ENCODE measurements around the gene CDSN.

CDSN gene

GRCh38 chr6:31115941-31116560, 4.2 kb downstream of the CDSN start:
- TF ChIP-seq SIN3A (IDR thresholded peaks at IDR 0.05; ENCODE audit: borderline replicate concordance, insufficient read depth, low read length) (no peak), TAF1 (IDR thresholded peaks at IDR 0.05; ENCODE audit: borderline replicate concordance, insufficient read depth, low read length) (no peak), POLR2AphosphoS5 (IDR thresholded peaks at IDR 0.05; ENCODE audit: low read depth, low read length) (no peak), FOXP2 (optimal IDR thresholded peaks at IDR 0.05; ENCODE audit: borderline replicate concordance, extremely low read depth, extremely low read length, insufficient read depth) (no peak), REST (IDR thresholded peaks at IDR 0.05; ENCODE audit: insufficient read depth in 1 of 2, low read depth in 2 of 2, low read length in 2 of 2) (no peak)

- no peak for TF ChIP-seq FOXP2 (optimal IDR thresholded peaks at IDR 0.05; ENCODE audit: borderline replicate concordance, extremely low read depth, extremely low read length, insufficient read depth)
- no peak for TF ChIP-seq TAF1 (IDR thresholded peaks at IDR 0.05; ENCODE audit: borderline replicate concordance, insufficient read depth, low read length)
- TF ChIP-seq POLR2AphosphoS5 (IDR thresholded peaks at IDR 0.05; ENCODE audit: low read depth, low read length), result no peak
- no peak for TF ChIP-seq SIN3A (IDR thresholded peaks at IDR 0.05; ENCODE audit: borderline replicate concordance, insufficient read depth, low read length)
- TF ChIP-seq REST (IDR thresholded peaks at IDR 0.05; ENCODE audit: insufficient read depth in 1 of 2, low read depth in 2 of 2, low read length in 2 of 2), result no peak
Measured at GRCh38 chr6:31114970-31115849, 5.0 kb downstream of the CDSN start.

- TF ChIP-seq SIN3A (IDR thresholded peaks at IDR 0.05; ENCODE audit: borderline replicate concordance, insufficient read depth, low read length) (0 out of 2 replicates have a peak, but pooled peaks have one; percentile 8), TAF1 (IDR thresholded peaks at IDR 0.05; ENCODE audit: borderline replicate concordance, insufficient read depth, low read length) (no peak)
Measured at GRCh38 chr6:31114541-31114878, 5.7 kb downstream of the CDSN start, which contains the start of gene PSORS1C1. Gene PSORS1C1, plus strand, starts transcription at chr6:31114800. Its CDS starts 14,833 bp downstream, at chr6:31129633.

- TF ChIP-seq SIN3A (IDR thresholded peaks at IDR 0.05; ENCODE audit: borderline replicate concordance, insufficient read depth, low read length) (no peak), TAF1 (IDR thresholded peaks at IDR 0.05; ENCODE audit: borderline replicate concordance, insufficient read depth, low read length) (no peak), POLR2AphosphoS5 (IDR thresholded peaks at IDR 0.05; ENCODE audit: low read depth, low read length) (no peak; the same call in 1 of the 2 replicates), REST (IDR thresholded peaks at IDR 0.05; ENCODE audit: insufficient read depth in 1 of 2, low read depth in 2 of 2, low read length in 2 of 2) (no peak), FOXP2 (optimal IDR thresholded peaks at IDR 0.05; ENCODE audit: borderline replicate concordance, extremely low read depth, extremely low read length, insufficient read depth) (no peak)
Measured at GRCh38 chr6:31113861-31114540, 6.2 kb downstream of the CDSN start.

- TF ChIP-seq POLR2AphosphoS5 (IDR thresholded peaks at IDR 0.05; ENCODE audit: low read depth, low read length) (no peak), FOXP2 (optimal IDR thresholded peaks at IDR 0.05; ENCODE audit: borderline replicate concordance, extremely low read depth, extremely low read length, insufficient read depth) (no peak), SIN3A (IDR thresholded peaks at IDR 0.05; ENCODE audit: borderline replicate concordance, insufficient read depth, low read length) (no peak), TAF1 (IDR thresholded peaks at IDR 0.05; ENCODE audit: borderline replicate concordance, insufficient read depth, low read length) (no peak)
Measured at GRCh38 chr6:31112478-31112877, 7.8 kb downstream of the CDSN start, which contains the start of gene C6orf15. Gene C6orf15, minus strand, starts transcription at chr6:31112575. Its CDS starts 20 bp downstream, at chr6:31112555.

Measured in PFSK-1 (cell line).